A549 treated with AZD9567 at 1 μM for 4 hours (cell line): Measurements from ENCODE around the gene HDAC5. TPM values are rescaled to one million over a fixed set of nuclear protein-coding genes. Genes with fewer than 3 reads are reported as not detected.

Experiments
- total RNA-seq: library from RNA; stranded (reverse); fragments of 200-300 nt; extraction: Qiagen RNA extraction; gene quantifications from 5 replicates; pipeline ENCODE4 v1.2.3, GENCODE V29; 2022; ENCODE audit not compliant: insufficient read depth

The HDAC5 gene
- 13.0 to 16.7 TPM (median 15.6 TPM) in 5 replicates for total RNA-seq

DNA sequence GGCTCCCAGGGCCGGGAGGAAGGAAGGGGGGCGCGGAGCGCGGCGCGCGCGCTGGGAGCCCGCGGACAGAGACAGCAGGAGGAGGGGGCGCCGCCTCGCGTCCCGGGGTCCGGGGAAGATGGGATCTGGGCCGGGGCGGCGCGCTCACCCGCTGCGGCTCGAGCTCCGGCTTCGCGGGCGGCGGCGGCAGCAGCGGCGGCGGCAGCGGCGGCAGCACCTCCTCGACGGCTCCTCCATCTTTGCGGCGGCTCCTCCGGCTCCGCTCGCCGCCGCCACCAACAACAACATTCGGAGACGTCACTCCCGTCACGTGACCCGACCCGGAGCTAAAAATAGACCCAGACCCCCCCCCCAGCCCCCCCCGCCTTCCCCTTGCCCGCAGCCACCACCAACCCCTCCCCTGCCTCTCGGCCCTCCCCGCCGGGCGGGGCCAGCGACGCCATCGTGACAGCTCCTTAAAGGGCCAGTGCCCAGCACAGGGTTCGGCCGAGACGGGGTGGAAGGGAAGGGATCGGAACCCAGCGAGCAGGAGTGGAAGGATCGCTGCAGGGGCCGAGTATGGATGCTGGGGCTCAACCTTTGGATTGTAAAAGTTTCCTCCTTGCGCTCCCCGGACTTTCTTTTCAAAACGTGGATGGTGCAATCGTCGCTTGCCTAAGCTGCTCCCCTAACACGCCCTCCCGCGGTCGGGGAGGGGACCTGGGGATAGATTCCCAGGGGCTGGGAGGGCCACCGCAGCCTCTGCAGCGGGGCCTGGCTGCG lies at the start of gene HDAC5:
HDAC5 (minus strand) TSS at position 286 of the 762 bp plus-strand sequence. CDS start 6,126 bp downstream, outside the sequence.

DNA sequence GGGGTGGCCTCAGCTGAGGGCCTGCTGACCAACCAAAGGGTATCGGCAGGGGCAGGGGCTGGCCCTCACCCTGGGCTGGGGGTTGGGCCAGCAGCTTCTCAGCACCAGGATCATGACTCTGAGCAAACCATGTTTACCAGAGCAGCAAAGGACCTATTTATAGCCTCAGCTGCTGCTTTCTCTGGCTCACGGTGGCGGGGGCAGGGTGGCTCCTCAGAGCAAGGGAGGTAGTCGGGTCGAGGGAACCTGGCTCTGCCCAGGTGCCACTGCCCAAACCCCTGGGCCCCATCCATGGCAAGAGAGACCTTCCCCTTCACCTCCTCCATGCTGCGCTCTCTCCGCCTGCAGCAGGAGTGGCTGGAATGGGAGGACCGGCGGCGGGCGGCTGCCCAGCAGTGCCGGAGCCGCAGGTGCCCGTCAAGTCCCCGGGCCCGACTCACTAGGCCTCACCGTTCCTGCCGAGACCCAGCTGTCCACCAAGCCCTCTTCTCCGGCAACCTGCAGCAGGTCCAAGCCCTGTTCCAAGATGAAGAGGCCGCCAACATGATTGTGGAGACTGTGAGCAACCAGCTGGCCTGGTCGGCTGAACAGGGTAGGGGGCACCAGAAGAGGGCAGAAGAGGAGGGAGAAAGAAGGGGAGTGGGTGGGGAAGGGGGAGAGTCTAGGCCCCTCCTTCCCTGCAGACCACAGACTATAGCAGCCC lies 47.2 kb upstream of the HDAC5 start, which contains the start of gene ASB16:
ASB16 (plus strand) TSS at position 206 of the 703 bp plus-strand sequence; CDS start at position 292, 86 bp downstream.

DNA sequence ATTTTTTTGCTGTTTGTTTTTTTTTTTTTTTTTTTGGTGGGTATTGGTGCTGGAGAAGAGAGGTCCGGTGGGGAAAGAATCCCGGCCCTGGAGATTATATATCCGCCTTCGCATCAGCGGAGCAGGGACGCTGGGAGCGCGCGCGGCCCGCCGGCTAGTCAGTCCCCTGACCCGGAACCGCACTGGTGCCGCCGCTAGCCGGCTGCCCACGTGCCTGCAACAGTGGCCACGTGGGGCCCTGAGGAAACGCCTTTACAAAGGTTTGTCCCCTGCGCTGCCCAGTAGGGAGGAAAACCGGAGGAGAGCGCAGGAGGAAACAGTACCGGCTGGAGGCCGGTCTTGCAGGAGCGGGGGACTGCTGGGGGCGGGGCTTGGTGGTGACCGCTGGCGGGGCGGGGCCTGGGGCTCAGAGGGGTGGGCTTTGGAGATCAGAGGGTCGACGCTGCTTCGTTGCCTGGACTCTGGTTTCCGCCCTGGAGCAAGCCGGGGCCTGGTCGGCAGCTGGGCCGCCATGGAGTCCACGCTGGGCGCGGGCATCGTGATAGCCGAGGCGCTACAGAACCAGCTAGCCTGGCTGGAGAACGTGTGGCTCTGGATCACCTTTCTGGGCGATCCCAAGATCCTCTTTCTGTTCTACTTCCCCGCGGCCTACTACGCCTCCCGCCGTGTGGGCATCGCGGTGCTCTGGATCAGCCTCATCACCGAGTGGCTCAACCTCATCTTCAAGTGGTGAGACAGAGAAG lies 52.8 kb downstream of the HDAC5 start, which contains the start of gene G6PC3:
G6PC3 (plus strand) TSS at position 281 of the 743 bp plus-strand sequence; CDS start at position 512, 231 bp downstream.

DNA sequence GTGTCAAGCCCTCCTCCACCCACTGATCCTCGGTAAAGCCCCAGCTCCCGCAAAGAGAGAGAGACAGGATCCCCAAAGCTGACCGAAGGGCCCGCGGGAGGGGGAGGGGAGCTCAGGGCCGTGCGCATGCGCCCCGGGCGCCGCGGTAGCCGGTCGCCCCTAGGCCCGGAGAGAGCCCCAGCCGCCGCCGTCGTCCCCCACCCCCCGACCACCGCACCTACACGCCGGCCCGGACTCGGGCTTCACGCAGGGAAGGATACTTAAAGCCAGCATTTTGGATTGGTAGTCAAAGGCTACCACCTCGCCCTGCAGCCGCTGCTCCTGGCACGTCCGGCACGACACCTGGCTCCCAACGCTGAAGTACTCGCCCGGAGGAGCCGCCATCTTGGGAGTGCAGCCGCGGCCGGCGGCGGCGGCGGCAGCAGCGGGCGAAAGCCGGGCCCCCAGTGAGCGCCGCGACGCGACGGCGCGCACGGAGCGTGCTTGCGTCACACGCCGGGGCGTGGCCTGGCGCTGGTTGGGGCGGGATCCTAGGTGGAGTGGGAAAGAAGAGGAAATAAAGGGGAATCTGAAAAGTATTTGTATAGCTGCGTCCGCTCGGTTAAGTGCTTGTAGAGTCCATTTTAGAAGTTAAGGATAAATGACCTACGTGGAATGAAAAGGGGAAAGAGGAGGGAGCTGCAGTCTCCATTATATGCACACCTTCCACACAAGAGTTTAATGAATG lies 57.1 kb downstream of the HDAC5 start, which contains the start of gene LSM12:
LSM12 (minus strand) TSS at position 468 of the 727 bp plus-strand sequence; CDS start at position 384, 84 bp downstream.

Other genes starting within 250 kb of the HDAC5 start
- gene MPP2, start 216.1 kb downstream of the HDAC5 start, total RNA-seq = 1.3 to 1.9 TPM (median 1.5 TPM) in 5 replicates
- gene PPY, start 181.2 kb downstream of the HDAC5 start, total RNA-seq = 0.23 TPM in 1 of 5 replicates, not detected in the others
- 0.22 TPM in 1 of 5 replicates, not detected in the others for gene PYY, start 169.7 kb downstream of the HDAC5 start, total RNA-seq
- 0.96 to 1.2 TPM (median 1.2 TPM) in 4 of 5 replicates, not detected in the other for gene NAGS, start 119.0 kb downstream of the HDAC5 start, total RNA-seq
- gene TMEM101, start 108.7 kb downstream of the HDAC5 start, total RNA-seq = 24.9 to 30.6 TPM (median 29.1 TPM) in 5 replicates
- gene LSM12, start 57.0 kb downstream of the HDAC5 start, total RNA-seq = 49.5 to 64.1 TPM (median 51.2 TPM) in 5 replicates
- gene G6PC3, start 52.9 kb downstream of the HDAC5 start, total RNA-seq = 98.7 to 176 TPM (median 164 TPM) in 5 replicates
- gene HROB, start 18.3 kb upstream of the HDAC5 start, total RNA-seq = 9.4 to 12.1 TPM (median 9.6 TPM) in 5 replicates
- 0.08 to 0.19 TPM (median 0.14 TPM) in 4 of 5 replicates, not detected in the other for gene ASB16, start 47.1 kb upstream of the HDAC5 start, total RNA-seq
- 20.8 to 39.2 TPM (median 39.2 TPM) in 5 replicates for gene TMUB2, start 63.3 kb upstream of the HDAC5 start, total RNA-seq
- 54.2 to 68.0 TPM (median 63.3 TPM) in 5 replicates for gene ATXN7L3, start 76.2 kb upstream of the HDAC5 start, total RNA-seq
- 73.6 to 88.8 TPM (median 86.3 TPM) in 5 replicates for gene UBTF, start 96.0 kb upstream of the HDAC5 start, total RNA-seq
- not detected in 5 replicates for gene SLC4A1, start 144.5 kb upstream of the HDAC5 start, total RNA-seq
- gene RUNDC3A, start 185.0 kb upstream of the HDAC5 start, total RNA-seq = 0.49 to 0.78 TPM (median 0.72 TPM) in 5 replicates
- gene SLC25A39, start 201.2 kb upstream of the HDAC5 start, total RNA-seq = 160 to 218 TPM (median 207 TPM) in 5 replicates
- 201 to 245 TPM (median 235 TPM) in 5 replicates for gene GRN, start 221.7 kb upstream of the HDAC5 start, total RNA-seq
- gene FAM171A2, start 240.2 kb upstream of the HDAC5 start, total RNA-seq = 2.8 to 5.0 TPM (median 3.7 TPM) in 5 replicates